Right lung (tissue), 5 donors: ENCODE measurements around the gene HBA1. TPM values are rescaled to one million over a fixed set of nuclear protein-coding genes. Genes with fewer than 3 reads are reported as not detected.
"Not testable (repeated sequence)": the region's sequence is repeated elsewhere in the genome, so short reads cannot be mapped to it uniquely, and the experiment has no call there.

ENCODE experiments used
- DNase-seq, 2 donors: peaks; one replicate each; pipeline ENCODE4 v3.0.0-alpha.2; 2013
- polyA plus RNA-seq, 5 donors: library from polyadenylated mRNA; unstranded; fragments of 120-200 nt; gene quantifications; one replicate each; pipeline versions ENCODE4 v1.2.1 to v1.2.3, GENCODE V29; 2013; ENCODE audit warnings: inconsistent platforms in 1 of 5, low replicate concordance in 1 of 5; ENCODE audit not compliant: insufficient read length in 5 of 5, insufficient read depth in 1 of 5

HBA1 gene
- polyA plus RNA-seq, 5 donors, result 605 to 2,429 (median 1,859) TPM

GRCh38 chr16:191831-192230 is 15.4 kb downstream of the HBA1 start:
- DNase-seq, result no peak

DNA sequence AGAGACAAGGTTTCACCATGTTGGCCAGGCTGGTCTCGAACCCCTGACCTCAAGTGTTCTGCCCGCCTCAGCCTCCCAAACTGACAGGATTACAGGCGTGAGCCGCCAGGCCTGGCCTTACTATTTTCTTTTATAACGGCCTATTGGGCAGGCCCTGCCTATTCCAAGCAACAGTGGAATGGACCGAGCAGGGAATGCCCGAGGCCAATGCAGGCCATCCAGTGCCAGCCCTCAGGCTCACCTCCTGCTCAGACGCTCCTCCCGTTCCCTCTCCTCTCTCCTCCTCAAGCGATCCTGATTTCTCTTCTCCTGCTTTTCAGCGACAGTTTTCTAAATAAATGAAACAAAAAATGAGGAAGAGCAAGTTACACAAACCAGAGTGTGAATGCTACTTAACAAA is 16.2 kb downstream of the HBA1 start:
- no peak for DNase-seq

GRCh38 chr16:193441-193840 is 17.0 kb downstream of the HBA1 start:
- no peak for DNase-seq

- no peak for DNase-seq
Measured at GRCh38 chr16:194516-194915, 18.0 kb downstream of the HBA1 start.

DNA sequence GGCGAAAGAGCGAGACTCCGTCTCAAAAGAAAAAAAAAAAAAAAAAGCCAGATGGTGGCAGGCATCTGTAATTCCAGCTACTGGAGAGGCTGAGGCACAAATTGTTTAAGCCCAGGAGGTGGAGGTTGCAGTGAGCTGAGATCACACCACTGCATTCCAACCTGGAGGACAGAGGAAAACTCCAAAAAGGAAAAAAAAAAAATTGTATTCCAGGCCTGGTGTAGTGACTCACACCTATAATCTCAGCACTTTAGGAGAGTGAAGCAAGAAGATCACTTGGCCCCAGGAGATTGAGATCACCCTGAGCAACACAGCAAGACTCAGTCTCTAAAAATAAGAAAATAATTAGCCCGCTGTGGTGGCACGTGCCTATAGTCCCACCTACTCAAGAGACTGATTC is 23.9 kb downstream of the HBA1 start:
- no peak for DNase-seq

GRCh38 chr16:203246-203645 is 26.8 kb downstream of the HBA1 start:
- DNase-seq, result no peak

GRCh38 chr16:204046-204445 is 27.6 kb downstream of the HBA1 start:
- DNase-seq, result not testable (repeated sequence)

DNA sequence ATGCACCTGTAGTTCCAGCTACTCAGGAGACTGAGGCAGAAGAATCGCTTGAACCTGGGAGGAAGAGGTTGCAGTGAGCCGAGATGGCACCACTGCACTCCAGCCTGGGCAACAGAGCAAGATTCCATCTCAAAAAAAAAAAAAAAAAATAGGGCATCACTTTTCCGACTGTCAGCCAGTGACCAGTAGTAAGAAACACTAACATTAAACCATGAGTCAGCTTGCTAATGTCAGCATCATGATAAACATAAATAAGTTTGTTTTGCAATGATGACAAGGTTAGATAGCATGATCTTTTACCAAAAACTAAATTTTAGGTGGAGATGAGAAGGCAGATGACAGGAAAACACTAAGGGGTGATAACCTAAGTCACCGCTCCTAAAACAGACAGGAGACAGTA is 32.9 kb downstream of the HBA1 start:
- DNase-seq, result not testable (repeated sequence)

DNA sequence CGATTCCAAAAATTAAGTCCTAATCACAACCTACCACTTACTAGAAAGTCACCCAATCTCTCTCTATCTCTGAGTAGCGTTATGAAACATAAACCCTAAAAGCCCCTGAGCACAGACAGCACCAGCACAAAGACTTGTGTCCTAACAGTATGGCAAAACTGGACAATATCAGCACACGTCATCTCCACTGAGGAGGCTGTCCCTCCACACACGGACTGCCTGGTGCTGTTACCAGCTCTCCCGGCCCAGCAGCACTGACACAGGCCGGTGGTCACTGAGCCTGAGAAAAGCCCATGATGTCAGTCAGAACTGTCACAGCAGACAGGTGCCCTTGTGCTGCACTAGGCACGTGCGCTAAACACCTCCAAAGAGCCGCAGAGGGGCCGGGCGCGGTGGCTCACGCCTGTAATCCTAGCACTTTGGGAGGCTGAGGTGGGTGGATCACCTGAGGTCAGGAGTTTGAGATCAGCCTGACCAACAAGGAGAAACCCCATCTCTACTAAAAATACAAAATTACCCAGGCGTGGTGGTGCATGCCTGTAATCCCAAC is 35.2 kb downstream of the HBA1 start:
- not testable (repeated sequence) for DNase-seq

DNA sequence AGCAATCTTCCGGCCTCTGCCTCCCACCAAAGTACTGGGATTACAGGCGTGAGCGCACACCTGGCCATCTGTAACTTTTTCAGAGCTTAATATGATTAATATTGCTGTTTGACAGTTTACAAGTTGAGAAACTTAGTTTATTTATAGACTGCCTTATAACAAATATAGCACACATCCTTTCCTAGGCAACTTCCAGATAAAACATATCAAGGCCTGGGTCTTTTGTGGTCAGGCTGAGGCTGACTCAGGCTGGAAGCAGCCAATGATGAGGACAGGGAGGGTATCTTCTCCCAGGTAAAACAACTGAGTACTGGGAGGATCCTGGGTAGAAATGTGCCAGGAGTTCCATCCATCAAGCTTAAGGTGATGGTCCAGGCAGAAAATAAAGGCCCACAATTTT is 36.5 kb downstream of the HBA1 start:
- DNase-seq, result no peak

DNA sequence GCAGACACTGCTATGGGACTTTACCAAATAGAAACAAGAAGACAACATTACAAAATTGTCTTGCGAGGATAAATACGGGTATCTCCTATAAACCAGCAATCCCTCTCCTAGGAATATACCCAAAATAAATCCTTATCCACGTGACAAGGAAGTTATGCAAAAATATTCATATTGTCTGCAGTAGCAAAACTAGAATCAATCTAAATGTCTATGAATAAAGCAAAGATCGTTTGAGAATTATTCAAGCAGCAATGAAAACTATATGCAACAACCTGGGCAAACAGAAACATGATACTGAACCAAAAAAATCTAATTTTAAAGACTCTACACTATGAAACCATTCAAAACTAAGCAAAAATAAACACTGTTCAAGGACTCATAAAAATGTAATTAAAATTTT is 43.5 kb downstream of the HBA1 start:
- DNase-seq, result no peak

Other genes starting within 250 kb of the HBA1 start
- gene POLR3K, start 123.1 kb upstream of the HBA1 start, polyA plus RNA-seq, result 10 to 100 TPM in 3 of 5 donors, 1 to 10 TPM in 2; 9.0 to 13.7 (median 10.6) TPM
- 10 to 100 TPM; 35.8 to 57.7 (median 37.3) TPM for gene SNRNP25, start 122.9 kb upstream of the HBA1 start, polyA plus RNA-seq
- gene RHBDF1, start 104.0 kb upstream of the HBA1 start, polyA plus RNA-seq, result 10 to 100 TPM; 32.1 to 48.2 (median 43.1) TPM
- gene MPG, start 98.5 kb upstream of the HBA1 start, polyA plus RNA-seq, result 10 to 100 TPM; 19.5 to 50.8 (median 26.3) TPM
- 10 to 100 TPM; 26.8 to 37.3 (median 30.2) TPM for gene NPRL3, start 38.0 kb upstream of the HBA1 start, polyA plus RNA-seq
- gene HBZ, start 24.0 kb upstream of the HBA1 start, polyA plus RNA-seq, result 1 to 10 TPM in 4 of 5 donors, under 1 TPM in 1; 0.69 to 6.9 (median 4.8) TPM
- gene HBM, start 10.7 kb upstream of the HBA1 start, polyA plus RNA-seq, result 10 to 100 TPM in 2 of 5 donors, 1 to 10 TPM in 3; 2.4 to 19.6 (median 7.0) TPM
- 1,000 to 10,000 TPM; 1,399 to 4,244 (median 2,803) TPM for gene HBA2, start 3.8 kb upstream of the HBA1 start, polyA plus RNA-seq
- gene HBQ1, start 3.8 kb downstream of the HBA1 start, polyA plus RNA-seq, result 1 to 10 TPM in 3 of 5 donors, under 1 TPM in 2; 0.36 to 1.9 (median 1.1) TPM
- 100 to 1,000 TPM; 121 to 164 (median 135) TPM for gene LUC7L, start 52.8 kb downstream of the HBA1 start, polyA plus RNA-seq
- gene FAM234A, start 58.1 kb downstream of the HBA1 start, polyA plus RNA-seq, result 10 to 100 TPM; 43.7 to 60.7 (median 49.0) TPM
- 1 to 10 TPM; 2.0 to 5.4 (median 4.8) TPM for gene RGS11, start 99.3 kb downstream of the HBA1 start, polyA plus RNA-seq
- 1 to 10 TPM in 2 of 5 donors, under 1 TPM in 3; 0.33 to 2.4 (median 0.69) TPM for gene ARHGDIG, start 103.9 kb downstream of the HBA1 start, polyA plus RNA-seq
- gene PDIA2, start 106.5 kb downstream of the HBA1 start, polyA plus RNA-seq, result under 1 TPM; 0.25 to 0.99 (median 0.49) TPM
- 10 to 100 TPM; 12.0 to 23.1 (median 17.7) TPM for gene AXIN1, start 176.0 kb downstream of the HBA1 start, polyA plus RNA-seq
- gene MRPL28, start 193.9 kb downstream of the HBA1 start, polyA plus RNA-seq, result 10 to 100 TPM; 44.1 to 67.7 (median 48.7) TPM
- 10 to 100 TPM; 32.5 to 52.5 (median 37.7) TPM for gene PGAP6, start 205.3 kb downstream of the HBA1 start, polyA plus RNA-seq
- gene NME4, start 220.5 kb downstream of the HBA1 start, polyA plus RNA-seq, result 100 to 1,000 TPM; 155 to 247 (median 168) TPM
- 10 to 100 TPM in 3 of 5 donors, 1 to 10 TPM in 2; 7.9 to 27.0 (median 14.4) TPM for gene DECR2, start 225.2 kb downstream of the HBA1 start, polyA plus RNA-seq
- gene RAB11FIP3, start 249.0 kb downstream of the HBA1 start, polyA plus RNA-seq, result 10 to 100 TPM; 42.7 to 56.7 (median 51.9) TPM